SU-DHL-6 (cell line): ENCODE data around the gene CSNK1D.

Experiments
- H2AFZ ChIP-seq: fragments of 200-600 bp; sonication (generic); 2 replicates; pipeline ENCODE4 v1.6.1; 2014; ENCODE audit warnings: low read depth, mild to moderate bottlenecking, moderate library complexity, mixed read lengths, antibody characterized with exemption, low read length; ENCODE audit not compliant: severe bottlenecking
- H3F3A ChIP-seq: fragments of 200-600 bp; shearing (Covaris generic); 2 replicates; pipeline ENCODE4 v1.6.0; 2016; ENCODE audit warnings: antibody characterized with exemption, mild to moderate bottlenecking; ENCODE audit not compliant: insufficient read depth
- H3K27ac ChIP-seq: fragments of 200-600 bp; sonication (generic); 2 replicates; pipeline ENCODE4 v1.5.1; 2016; ENCODE audit warnings: low read depth, mild to moderate bottlenecking, low read length, moderate library complexity, mixed read lengths
- H3K27me3 ChIP-seq: fragments of 200-600 bp; sonication (generic), shearing (Covaris generic); 2 replicates; pipeline ENCODE4 v1.6.0; 2014; ENCODE audit warnings: mild to moderate bottlenecking, low read length
- H3K36me3 ChIP-seq: fragments of 200-600 bp; sonication (generic); 2 replicates; pipeline ENCODE4 v1.6.1; 2014; ENCODE audit warnings: mild to moderate bottlenecking, low read length, mixed read lengths
- H3K4me2 ChIP-seq: fragments of 300-600, 200-600 bp; shearing (Covaris generic), sonication (generic); 2 replicates; pipeline ENCODE4 v1.6.0; 2014; ENCODE audit warnings: low read length, low read depth, mild to moderate bottlenecking; ENCODE audit not compliant: poor library complexity, severe bottlenecking
- H3K4me3 ChIP-seq: fragments of 200-600 bp; sonication (generic); 2 replicates; pipeline ENCODE4 v1.5.1; 2014; ENCODE audit warnings: antibody characterized with exemption, low read length, mild to moderate bottlenecking, mixed read lengths; ENCODE audit not compliant: insufficient read depth, poor library complexity, severe bottlenecking
- H3K79me2 ChIP-seq: fragments of 200-600 bp; sonication (generic); 2 replicates; pipeline ENCODE4 v1.6.1; 2014; ENCODE audit warnings: mild to moderate bottlenecking, low read length, moderate library complexity; ENCODE audit not compliant: insufficient read depth
- H3K9ac ChIP-seq: fragments of 200-600 bp; sonication (generic); 2 replicates; pipeline ENCODE4 v1.7.0; 2014; ENCODE audit warnings: mild to moderate bottlenecking, low read length
- H3K9me2 ChIP-seq: fragments of 200-600 bp; sonication (generic); replicated peaks from 2 replicates; pipeline ENCODE4 v1.6.1; 2014; ENCODE audit warnings: low read length; ENCODE audit not compliant: insufficient read depth
- H3K9me3 ChIP-seq: fragments of 200-600 bp; sonication (generic); 2 replicates; pipeline ENCODE4 v1.6.1; 2014; ENCODE audit warnings: low read length, mixed read lengths; ENCODE audit not compliant: insufficient read depth
- H4K20me1 ChIP-seq: fragments of 200-600 bp; sonication (generic); 2 replicates; pipeline ENCODE4 v1.6.1; 2014; ENCODE audit warnings: low read depth, mild to moderate bottlenecking, antibody characterized with exemption, low read length, moderate library complexity, mixed read lengths
- CTCF ChIP-seq: fragments of 200-600 bp; sonication (generic); IDR thresholded peaks from one replicate; pipeline ENCODE4 v1.5.1; 2017; ENCODE audit warnings: antibody characterized with exemption, mild to moderate bottlenecking, low read length, moderate library complexity; ENCODE audit not compliant: insufficient read depth, poor library complexity, severe bottlenecking
- EZH2phosphoT487 ChIP-seq: fragments of 200-600 bp; sonication (generic), shearing (Covaris generic); conservative IDR thresholded peaks from 2 replicates; pipeline ENCODE4 v1.6.1; 2018; ENCODE audit warnings: mild to moderate bottlenecking, antibody characterized with exemption, low read length, moderate library complexity, mixed read lengths

CSNK1D gene

GRCh38 chr17:82302568-82302963, 29.1 kb upstream of the CSNK1D start:
- H3K4me2 ChIP-seq: no peak overlapping the region

GRCh38 chr17:82301916-82302567, 28.5 kb upstream of the CSNK1D start:
- Histone ChIP-seq H3K4me3 (no peak overlapping the region), H3K79me2 (no peaks in the 10 kb centered on the region), H3K27me3 (no peaks in the 10 kb centered on the region), H3K9ac (no peak overlapping the region), H3F3A (no peaks in the 10 kb centered on the region; the same call in 1 of the 2 replicates), H3K9me2 (no peaks in the 10 kb centered on the region), H4K20me1 (no peaks in the 10 kb centered on the region), H3K36me3 (no peaks in the 10 kb centered on the region), H3K4me2 (no peak overlapping the region), H3K27ac (no peak overlapping the region), H2AFZ (no peak overlapping the region), H3K9me3 (no peaks in the 10 kb centered on the region)
- TF ChIP-seq EZH2phosphoT487 (no peak), CTCF (no peak)

More at GRCh38 chr17:82302568-82302963, 29.1 kb upstream of the CSNK1D start:
- Histone ChIP-seq H3K4me3 (no peak overlapping the region), H3K27ac (no peak overlapping the region), H3K9me2 (no peaks in the 10 kb centered on the region), H3K79me2 (no peaks in the 10 kb centered on the region), H2AFZ (no peak overlapping the region), H3K9ac (no peak overlapping the region), H3K27me3 (no peaks in the 10 kb centered on the region), H3F3A (no peaks in the 10 kb centered on the region), H3K9me3 (no peaks in the 10 kb centered on the region), H4K20me1 (no peaks in the 10 kb centered on the region), H3K36me3 (no peaks in the 10 kb centered on the region)
- TF ChIP-seq EZH2phosphoT487 (no peak), CTCF (no peak)

GRCh38 chr17:82301300-82301915, 27.9 kb upstream of the CSNK1D start:
- no peak overlapping the region for H3K4me3 ChIP-seq
- H3K79me2 ChIP-seq: no peaks in the 10 kb centered on the region
- H3K4me2 ChIP-seq: no peak overlapping the region
- H3K9me2 ChIP-seq: no peaks in the 10 kb centered on the region
- H3K9me3 ChIP-seq: no peaks in the 10 kb centered on the region
- H3K27me3 ChIP-seq: no peaks in the 10 kb centered on the region
- no peak overlapping the region for H2AFZ ChIP-seq
- peaks cover 3% of the 10 kb centered on the region; the same call in 1 of the 2 replicates for H3F3A ChIP-seq
- H3K36me3 ChIP-seq: no peaks in the 10 kb centered on the region
- H3K27ac ChIP-seq: no peak overlapping the region
- no peak overlapping the region for H3K9ac ChIP-seq
- H4K20me1 ChIP-seq: no peaks in the 10 kb centered on the region
- TF ChIP-seq CTCF (no peak), EZH2phosphoT487 (no peak)
